GM12878 (cell line): Measurements from ENCODE around the gene ARCN1.

Source experiments
- BHLHE40 ChIP-seq, 2 experiments: fragments of 450-650 bp in 1 of 2; IDR thresholded peaks; 2 replicates each; pipeline ENCODE4 v1.6.1; 2011 to 2017; ENCODE audit warnings: low read depth in 2 of 2, borderline replicate concordance in 1 of 2, improper control_type of control experiment in 1 of 2, low read length in 1 of 2, mild to moderate bottlenecking in 1 of 2
- JUND ChIP-seq: IDR thresholded peaks from 2 replicates; pipeline ENCODE4 v1.6.1; 2012; ENCODE audit warnings: low read depth, mild to moderate bottlenecking, low read length, improper control_type of control experiment, moderate library complexity
- MYC ChIP-seq: IDR thresholded peaks from 2 replicates; pipeline ENCODE4 v1.6.1; 2011; ENCODE audit warnings: mild to moderate bottlenecking, low read length, moderate library complexity, inconsistent platforms; ENCODE audit not compliant: insufficient read depth, insufficient replicate concordance, insufficient read length, severe bottlenecking
- POLR2A ChIP-seq: IDR thresholded peaks from 2 replicates; pipeline ENCODE4 v1.6.1; 2011; ENCODE audit warnings: low read depth, mild to moderate bottlenecking, low read length
- SREBF2 ChIP-seq: IDR thresholded peaks from 2 replicates; pipeline ENCODE4 v1.6.1; 2012; ENCODE audit warnings: mild to moderate bottlenecking, low read length
- STAT1 ChIP-seq: fragments of 450-650 bp; conservative IDR thresholded peaks from 2 replicates; pipeline ENCODE4 v1.6.1; 2014; ENCODE audit warnings: antibody characterized with exemption, mild to moderate bottlenecking
- ZNF274 ChIP-seq: IDR thresholded peaks from one replicate; pipeline ENCODE4 v1.8.0; 2011; ENCODE audit not compliant: insufficient read length, insufficient read depth
- ZSCAN29 ChIP-seq: fragments of 450-650 bp; IDR thresholded peaks from 2 replicates; pipeline ENCODE4 v1.6.1; 2017; ENCODE audit warnings: mild to moderate bottlenecking, moderate library complexity
- TF ChIP-seq, protein P1 (sequence below), 3 experiments: IDR thresholded peaks in 2 of 3; conservative IDR thresholded peaks in 1 of 3; 2 replicates each; pipeline ENCODE4 v1.5.1; 2011; ENCODE audit warnings: low read depth in 3 of 3, low read length in 3 of 3, mild to moderate bottlenecking in 3 of 3, control low read depth in 2 of 3, moderate library complexity in 2 of 3, inconsistent platforms in 1 of 3, mixed read lengths in 1 of 3; ENCODE audit not compliant: control insufficient read depth in 2 of 3, insufficient read depth in 1 of 3; ENCODE audit errors: extremely low read depth in 1 of 3
- TF ChIP-seq, protein P2 (sequence below): IDR thresholded peaks from 2 replicates; pipeline ENCODE4 v1.6.1; 2011; ENCODE audit warnings: low read depth, mild to moderate bottlenecking, low read length, moderate library complexity, borderline replicate concordance; ENCODE audit errors: extremely low read depth

DNA sequence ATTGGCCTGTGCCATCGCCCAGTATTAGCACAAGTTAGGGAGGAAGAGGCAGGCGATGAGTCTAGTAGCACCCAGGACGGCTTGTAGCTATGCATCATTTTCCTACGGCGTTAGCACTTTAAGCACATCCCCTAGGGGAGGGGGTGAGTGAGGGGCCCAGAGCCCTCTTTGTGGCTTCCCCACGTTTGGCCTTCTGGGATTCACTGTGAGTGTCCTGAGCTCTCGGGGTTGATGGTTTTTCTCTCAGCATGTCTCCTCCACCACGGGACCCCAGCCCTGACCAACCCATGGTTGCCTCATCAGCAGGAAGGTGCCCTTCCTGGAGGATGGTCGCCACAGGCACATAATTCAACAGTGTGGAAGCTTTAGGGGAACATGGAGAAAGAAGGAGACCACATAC, 36.9 kb upstream of the ARCN1 start:
- TF ChIP-seq, protein P1, sequence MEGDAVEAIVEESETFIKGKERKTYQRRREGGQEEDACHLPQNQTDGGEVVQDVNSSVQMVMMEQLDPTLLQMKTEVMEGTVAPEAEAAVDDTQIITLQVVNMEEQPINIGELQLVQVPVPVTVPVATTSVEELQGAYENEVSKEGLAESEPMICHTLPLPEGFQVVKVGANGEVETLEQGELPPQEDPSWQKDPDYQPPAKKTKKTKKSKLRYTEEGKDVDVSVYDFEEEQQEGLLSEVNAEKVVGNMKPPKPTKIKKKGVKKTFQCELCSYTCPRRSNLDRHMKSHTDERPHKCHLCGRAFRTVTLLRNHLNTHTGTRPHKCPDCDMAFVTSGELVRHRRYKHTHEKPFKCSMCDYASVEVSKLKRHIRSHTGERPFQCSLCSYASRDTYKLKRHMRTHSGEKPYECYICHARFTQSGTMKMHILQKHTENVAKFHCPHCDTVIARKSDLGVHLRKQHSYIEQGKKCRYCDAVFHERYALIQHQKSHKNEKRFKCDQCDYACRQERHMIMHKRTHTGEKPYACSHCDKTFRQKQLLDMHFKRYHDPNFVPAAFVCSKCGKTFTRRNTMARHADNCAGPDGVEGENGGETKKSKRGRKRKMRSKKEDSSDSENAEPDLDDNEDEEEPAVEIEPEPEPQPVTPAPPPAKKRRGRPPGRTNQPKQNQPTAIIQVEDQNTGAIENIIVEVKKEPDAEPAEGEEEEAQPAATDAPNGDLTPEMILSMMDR (IDR thresholded peaks at IDR 0.05 in 2 of 3, conservative IDR thresholded peaks at IDR 0.05 in 1 of 3; ENCODE audit: control insufficient read depth in 2 of 3, extremely low read depth in 1 of 3, insufficient read depth in 1 of 3, low read depth in 3 of 3, low read length in 3 of 3) = no peak
- TF ChIP-seq STAT1 (no peak), MYC (no peak), BHLHE40 (IDR thresholded peaks at IDR 0.05; ENCODE audit: borderline replicate concordance in 1 of 2, low read depth in 2 of 2, low read length in 1 of 2) (no peak), ZSCAN29 (no peak), ZNF274 (no peak), SREBF2 (no peak), JUND (no peak), POLR2A (no peak)
- TF ChIP-seq, protein P2, sequence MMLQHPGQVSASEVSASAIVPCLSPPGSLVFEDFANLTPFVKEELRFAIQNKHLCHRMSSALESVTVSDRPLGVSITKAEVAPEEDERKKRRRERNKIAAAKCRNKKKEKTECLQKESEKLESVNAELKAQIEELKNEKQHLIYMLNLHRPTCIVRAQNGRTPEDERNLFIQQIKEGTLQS = no peak
